ENCODE data around the gene SAMD3.

GRCh38 chr6:130178692-130179091 is 44.1 kb downstream of the SAMD3 start:
- TF ChIP-seq CTCF (IDR thresholded peaks at IDR 0.05; ENCODE audit: insufficient read depth, low read length, poor library complexity, severe bottlenecking) (no peak), EZH2phosphoT487 (conservative IDR thresholded peaks at IDR 0.05; ENCODE audit: low read length) (no peak)

Measured in SU-DHL-6 (cell line).